ENCODE data around the gene SLK. TPM values are rescaled to one million over a fixed set of nuclear protein-coding genes. Genes with fewer than 3 reads are reported as not detected.

SLK gene
- total and polyA plus RNA-seq, 10 of the 15 experiments (the other 5 are each of a cell fraction or from before 2014, with no cell fraction given) = 2.5 to 24.2 (median 11.1) TPM

- FAIRE-seq (no peak), ATAC-seq (no peak), DNase-seq (ENCODE audit: low read depth, low spot score) (no peak)
- no peak overlapping the region for H3K27ac ChIP-seq (ENCODE audit: control insufficient read depth, insufficient read depth)
- no TSS peak for BruUV-seq (replicated peaks)
- H3K9ac ChIP-seq (ENCODE audit: control insufficient read depth, insufficient read depth, low read length) = no peak overlapping the region
- no peak overlapping the region for H2AFZ ChIP-seq (ENCODE audit: control insufficient read depth, low read depth, low read length)
- ChIA-PET SMC1A (ENCODE audit: uncharacterized antibody, unreplicated experiment) (interaction anchor here (1.6 kb wide), 2 partner anchors 10 to 12 kb away, joined by 3 to 4 read pairs; no protein-coding TSS in a partner anchor), CTCF (interaction anchor here (0.7 to 1.8 kb wide), 3 partner anchors 29 to 65 kb away, joined by 3 to 6 read pairs (median 3); partner anchors contain the start of gene SFR1), RAD21 (ENCODE audit: unreplicated experiment) (interaction anchor here (0.8 to 1.3 kb wide), 2 partner anchors 13 to 63 kb away, joined by 3 read pairs; partner anchors contain the start of gene SFR1), POLR2A (no interaction called here)
- no peaks in the 10 kb centered on the region for H3K4me1 ChIP-seq (ENCODE audit: control insufficient read depth, insufficient read depth, low read length)
- no peaks in the 10 kb centered on the region for H3K79me2 ChIP-seq (ENCODE audit: control insufficient read depth, insufficient read depth, low read length)
- H4K20me1 ChIP-seq (ENCODE audit: control insufficient read depth, insufficient read depth) = no peaks in the 10 kb centered on the region; the same call in 1 of the 2 replicates
- no peak overlapping the region for H3K4me3 ChIP-seq
- 17% methylated on average over 4 of the region's 4 CpGs for WGBS (ENCODE audit: insufficient coverage, insufficient replicate concordance, low lambda C conversion rate, missing lambda C conversion rate)
- intact Hi-C loops (cut with micrococcal nuclease; ENCODE audit: unreplicated experiment) (no loop called here), in situ Hi-C loops (cut with MboI) (no loop called here)
- no peaks in the 10 kb centered on the region for H3K9me3 ChIP-seq (replicated peaks; ENCODE audit: control insufficient read depth, insufficient read depth, low read length)
- H3K27me3 ChIP-seq (replicated peaks in 1 of 2; ENCODE audit: control insufficient read depth in 2 of 2, insufficient read depth in 2 of 2, low read length in 1 of 2) = no peaks in the 10 kb centered on the region; a peak in 1 of 4 replicates
- no peak overlapping the region for H3K4me2 ChIP-seq (ENCODE audit: control insufficient read depth, insufficient read depth)
- no peaks in the 10 kb centered on the region for H3K36me3 ChIP-seq (ENCODE audit: control insufficient read depth in 2 of 2, insufficient read depth in 2 of 2, low read length in 1 of 2)
- no peak for TF ChIP-seq ZNF207 (IDR thresholded peaks at IDR 0.05; ENCODE audit: borderline replicate concordance)
- no peak for TF ChIP-seq FOS (IDR thresholded peaks at IDR 0.05; ENCODE audit: borderline replicate concordance, extremely low read depth, insufficient read length)
- no peak for TF ChIP-seq RAD51 (IDR thresholded peaks at IDR 0.05)
- TF ChIP-seq, protein P1, sequence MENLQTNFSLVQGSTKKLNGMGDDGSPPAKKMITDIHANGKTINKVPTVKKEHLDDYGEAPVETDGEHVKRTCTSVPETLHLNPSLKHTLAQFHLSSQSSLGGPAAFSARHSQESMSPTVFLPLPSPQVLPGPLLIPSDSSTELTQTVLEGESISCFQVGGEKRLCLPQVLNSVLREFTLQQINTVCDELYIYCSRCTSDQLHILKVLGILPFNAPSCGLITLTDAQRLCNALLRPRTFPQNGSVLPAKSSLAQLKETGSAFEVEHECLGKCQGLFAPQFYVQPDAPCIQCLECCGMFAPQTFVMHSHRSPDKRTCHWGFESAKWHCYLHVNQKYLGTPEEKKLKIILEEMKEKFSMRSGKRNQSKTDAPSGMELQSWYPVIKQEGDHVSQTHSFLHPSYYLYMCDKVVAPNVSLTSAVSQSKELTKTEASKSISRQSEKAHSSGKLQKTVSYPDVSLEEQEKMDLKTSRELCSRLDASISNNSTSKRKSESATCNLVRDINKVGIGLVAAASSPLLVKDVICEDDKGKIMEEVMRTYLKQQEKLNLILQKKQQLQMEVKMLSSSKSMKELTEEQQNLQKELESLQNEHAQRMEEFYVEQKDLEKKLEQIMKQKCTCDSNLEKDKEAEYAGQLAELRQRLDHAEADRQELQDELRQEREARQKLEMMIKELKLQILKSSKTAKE (IDR thresholded peaks at IDR 0.05; ENCODE audit: low read depth, poor library complexity, severe bottlenecking) = no peak
- no peak for TF ChIP-seq SREBF1 (IDR thresholded peaks at IDR 0.05; ENCODE audit: low read length)
- no peak for TF ChIP-seq CUX1 (IDR thresholded peaks at IDR 0.05; ENCODE audit: insufficient replicate concordance, low read depth, low read length)
- TF ChIP-seq NR2C1 (IDR thresholded peaks at IDR 0.05) = no peak
- no peak for TF ChIP-seq ATF2 (IDR thresholded peaks at IDR 0.05; ENCODE audit: low read length)
- TF ChIP-seq NR2F1 (conservative IDR thresholded peaks at IDR 0.05) = no peak
- TF ChIP-seq POLR2AphosphoS5 (IDR thresholded peaks at IDR 0.05; ENCODE audit: low read length) = no peak
- TF ChIP-seq TCF12 (IDR thresholded peaks at IDR 0.05; ENCODE audit: low read depth, low read length) = no peak
- TF ChIP-seq BCL11A (IDR thresholded peaks at IDR 0.05; ENCODE audit: low read depth, low read length) = no peak
- TF ChIP-seq E2F8 (IDR thresholded peaks at IDR 0.05; ENCODE audit: low read depth, partially characterized antibody) = no peak
- TF ChIP-seq ZSCAN29 (IDR thresholded peaks at IDR 0.05) = no peak
Observed at GRCh38 chr10:104059364-104059763, 92.4 kb downstream of the SLK start.

All from GM12878 (cell line).